Activated CD8-positive, alpha-beta memory T cell treated with anti-CD3 and anti-CD28 coated beads, Interleukin-2, amount 50 U/mL, for 48 hours (primary cell): Measurements from ENCODE around the gene PPARD.
"Not testable (repeated sequence)": the region's sequence is repeated elsewhere in the genome, so short reads cannot be mapped to it uniquely, and the experiment has no call there.

ENCODE experiments used
- DNase-seq: peaks from one replicate; pipeline ENCODE4 v3.0.0-alpha.2; 2020

Gene PPARD

GRCh38 chr6:35413911-35414310 lies 71.6 kb downstream of the PPARD start:
- DNase-seq, result no peak

DNA sequence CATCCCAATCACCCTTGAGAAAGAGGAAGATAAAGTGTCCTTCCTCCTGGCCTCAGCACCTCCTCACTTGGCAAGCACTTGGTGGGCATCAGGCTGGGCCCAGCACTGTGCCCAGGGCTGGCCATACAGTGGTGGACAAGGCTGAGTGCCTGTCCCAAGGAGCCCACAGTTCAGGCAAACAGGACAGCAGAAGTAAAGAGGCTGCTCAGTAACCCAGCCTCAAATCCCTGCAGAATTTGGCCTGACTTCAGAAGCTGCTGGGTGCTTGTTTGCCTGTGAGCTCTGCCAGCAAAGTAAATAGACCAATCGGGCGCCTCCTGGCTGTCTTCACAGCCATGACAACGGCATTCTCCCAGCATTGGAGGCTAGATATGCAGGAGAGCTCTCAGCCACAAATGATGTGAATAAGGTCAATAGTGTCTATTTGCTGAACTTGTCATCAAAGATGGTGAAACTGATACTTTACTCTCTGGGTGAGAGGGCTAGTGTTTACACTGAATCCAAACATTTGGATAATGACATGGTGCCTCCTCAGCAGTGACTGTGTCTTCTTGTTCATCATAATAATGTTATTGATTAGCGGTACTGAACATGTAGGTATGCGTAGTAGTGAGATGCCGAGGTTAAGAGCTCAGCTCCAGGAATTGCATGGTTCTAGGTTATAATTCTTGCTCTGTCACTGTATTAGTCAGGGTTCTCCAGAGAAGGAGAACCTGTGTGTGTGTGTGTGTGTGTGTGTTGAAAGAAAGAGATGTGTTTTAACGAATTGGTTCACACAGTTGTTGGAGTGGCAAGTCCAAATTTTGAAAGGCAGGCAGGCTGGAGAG lies 72.9 kb downstream of the PPARD start:
- DNase-seq, result no peak

GRCh38 chr6:35417979-35418661 lies 75.8 kb downstream of the PPARD start:
- no peak for DNase-seq

DNA sequence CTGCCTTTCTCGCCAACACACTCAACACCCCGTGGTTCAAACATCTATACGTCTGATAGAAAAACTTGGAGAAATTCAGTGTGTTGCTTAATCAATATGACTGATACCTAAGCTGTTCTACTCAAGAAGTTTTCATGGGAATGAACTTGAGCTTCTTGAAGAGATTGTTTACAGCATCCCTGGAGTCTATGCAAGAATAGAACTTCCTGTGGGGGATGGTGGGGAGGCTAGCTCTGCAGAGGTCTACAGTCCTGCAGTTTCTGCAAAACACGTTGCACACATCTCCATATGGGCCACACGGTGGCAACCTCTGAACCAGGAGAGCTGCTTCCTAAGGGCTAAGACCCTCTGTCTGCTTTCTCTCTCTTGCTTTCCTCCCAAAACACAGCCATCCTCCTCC lies 77.1 kb downstream of the PPARD start:
- no peak for DNase-seq

DNA sequence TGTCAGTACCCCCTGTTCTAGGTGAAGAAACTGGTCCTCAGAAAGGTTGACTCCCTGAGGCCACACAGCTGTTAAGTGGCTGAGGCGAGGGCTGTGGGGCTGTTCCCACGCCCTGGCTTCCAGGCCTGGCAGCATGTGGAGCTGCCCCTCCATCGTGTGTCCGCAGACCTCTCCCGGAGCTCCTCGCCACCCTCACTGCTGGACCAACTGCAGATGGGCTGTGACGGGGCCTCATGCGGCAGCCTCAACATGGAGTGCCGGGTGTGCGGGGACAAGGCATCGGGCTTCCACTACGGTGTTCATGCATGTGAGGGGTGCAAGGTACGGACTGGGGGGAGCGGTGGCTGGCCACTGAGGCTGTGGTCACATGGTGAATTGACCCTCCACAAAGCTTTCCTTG lies 77.6 kb downstream of the PPARD start:
- DNase-seq, result no peak

DNA sequence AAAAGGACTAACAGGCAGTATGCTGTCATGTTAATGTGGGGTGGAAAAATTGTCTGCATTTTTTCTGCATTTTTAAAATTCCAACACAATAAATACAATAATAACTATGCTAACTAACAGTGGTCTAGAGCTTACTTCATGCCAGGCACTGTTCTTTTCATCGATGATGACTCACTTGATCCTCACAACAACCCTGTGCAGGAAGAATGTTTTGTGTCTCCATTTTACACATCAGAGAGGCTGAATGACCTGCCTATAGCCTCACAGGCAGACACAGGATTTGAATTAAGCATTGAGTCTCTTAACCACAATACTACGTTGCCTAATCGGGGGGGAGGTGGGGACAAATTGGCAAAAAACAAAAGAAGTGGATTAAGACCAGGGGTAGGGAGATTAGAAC lies 82.9 kb downstream of the PPARD start:
- no peak for DNase-seq

GRCh38 chr6:35426074-35426473 lies 83.7 kb downstream of the PPARD start:
- DNase-seq, result no peak

DNA sequence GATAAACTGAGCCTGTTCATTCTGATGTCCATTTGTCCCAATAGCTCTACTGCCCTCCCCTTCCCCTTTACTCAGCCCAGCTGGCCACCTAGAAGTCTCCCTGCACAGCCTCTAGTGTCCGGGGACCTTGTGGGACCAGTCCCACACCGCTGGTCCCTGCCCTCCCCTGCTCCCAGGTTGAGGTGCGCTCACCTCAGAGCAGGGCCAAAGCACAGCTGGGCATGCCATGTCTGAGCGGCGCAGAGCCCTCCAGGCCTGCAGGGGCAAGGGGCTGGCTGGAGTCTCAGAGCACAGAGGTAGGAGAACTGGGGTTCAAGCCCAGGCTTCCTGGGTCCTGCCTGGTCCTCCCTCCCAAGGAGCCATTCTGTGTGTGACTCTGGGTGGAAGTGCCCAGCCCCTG lies 85.1 kb downstream of the PPARD start:
- DNase-seq, result no peak

DNA sequence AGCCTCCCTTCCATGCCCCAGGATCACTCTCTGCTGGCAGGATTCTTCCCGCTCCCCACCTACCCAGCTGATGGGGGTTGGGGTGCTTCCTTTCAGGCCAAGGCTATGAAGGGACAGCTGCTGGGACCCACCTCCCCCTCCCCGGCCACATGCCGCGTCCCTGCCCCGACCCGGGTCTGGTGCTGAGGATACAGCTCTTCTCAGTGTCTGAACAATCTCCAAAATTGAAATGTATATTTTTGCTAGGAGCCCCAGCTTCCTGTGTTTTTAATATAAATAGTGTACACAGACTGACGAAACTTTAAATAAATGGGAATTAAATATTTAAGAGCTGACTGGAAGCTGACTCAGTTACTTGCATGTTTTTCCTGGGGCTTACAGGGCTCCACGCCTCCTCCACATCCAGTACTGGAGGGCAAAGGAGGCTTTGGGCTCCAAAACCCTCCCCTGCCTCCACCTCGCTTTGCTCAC lies 85.5 kb downstream of the PPARD start:
- no peak for DNase-seq

DNA sequence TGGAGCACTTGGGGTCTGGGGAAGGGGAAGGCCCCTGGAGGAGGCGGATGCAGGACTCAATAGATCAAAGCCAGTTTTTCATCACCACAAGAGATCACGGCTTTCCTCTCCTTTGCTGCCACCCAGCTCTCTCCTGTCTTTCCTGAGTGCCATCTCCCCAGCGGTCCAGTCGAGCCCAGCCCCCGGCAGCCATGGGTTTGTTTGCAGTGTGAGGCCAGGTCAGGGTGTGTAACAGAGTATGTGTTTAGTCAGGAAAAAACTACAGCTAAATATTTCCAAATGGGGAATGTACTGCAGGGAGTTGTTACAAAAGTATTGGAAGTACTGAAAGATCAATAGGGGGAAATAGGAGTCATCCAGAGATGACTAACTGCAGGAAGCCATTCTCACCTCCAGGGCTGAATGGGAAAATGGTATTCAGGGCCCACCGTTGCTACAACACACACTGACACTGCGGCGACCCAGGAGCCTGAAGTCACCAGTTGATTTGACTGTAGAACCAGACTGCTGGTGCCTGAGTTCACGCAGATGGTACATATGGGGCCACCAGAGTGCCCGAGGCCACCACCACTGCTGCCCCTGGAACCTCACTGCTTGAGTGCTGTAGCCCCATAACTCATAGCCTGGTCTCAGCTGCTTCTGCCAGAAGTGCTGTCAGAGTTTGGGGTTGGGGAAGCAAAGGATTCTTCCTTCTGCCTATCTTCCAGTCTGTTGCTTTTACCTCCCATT lies 86.2 kb downstream of the PPARD start:
- DNase-seq, result no peak

DNA sequence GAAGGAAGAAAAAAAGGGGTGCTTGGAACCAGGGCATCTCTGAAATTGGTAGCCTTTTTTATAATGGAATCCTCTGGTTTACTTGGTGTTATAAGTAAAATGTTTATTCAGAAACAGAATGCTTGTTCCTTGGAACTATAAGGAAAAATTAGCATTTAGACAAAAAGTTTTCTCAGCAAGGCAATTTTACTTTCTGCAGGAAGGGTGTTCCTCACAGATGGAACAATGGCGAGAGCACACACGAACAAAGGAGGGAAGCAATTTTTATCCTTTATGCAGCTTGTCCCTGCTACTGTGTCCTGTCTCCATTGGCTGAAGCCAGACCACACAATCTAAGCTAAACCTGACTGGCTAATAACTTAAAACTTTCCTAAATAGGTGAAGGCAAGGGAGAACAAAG lies 87.1 kb downstream of the PPARD start:
- DNase-seq, result no peak

DNA sequence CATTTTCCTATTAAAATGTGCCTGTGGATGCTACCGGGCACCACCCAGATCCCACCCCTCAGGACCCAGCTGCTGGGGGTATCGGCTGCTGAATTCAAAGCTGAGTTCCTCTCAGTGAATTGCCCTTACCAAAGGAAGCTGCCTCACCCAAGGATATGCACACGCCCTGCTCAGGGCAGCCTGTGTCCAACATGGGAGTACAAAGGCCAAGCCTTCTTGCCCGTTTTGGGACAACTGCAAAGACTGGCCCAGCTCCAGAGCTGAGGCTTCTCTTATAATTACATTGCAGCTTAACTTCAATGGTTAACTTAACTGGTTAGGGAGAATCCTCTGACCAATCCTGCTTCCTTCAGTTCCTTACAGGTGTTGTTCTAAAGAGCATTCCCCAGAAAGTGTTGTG lies 89.9 kb downstream of the PPARD start:
- DNase-seq, result no peak

DNA sequence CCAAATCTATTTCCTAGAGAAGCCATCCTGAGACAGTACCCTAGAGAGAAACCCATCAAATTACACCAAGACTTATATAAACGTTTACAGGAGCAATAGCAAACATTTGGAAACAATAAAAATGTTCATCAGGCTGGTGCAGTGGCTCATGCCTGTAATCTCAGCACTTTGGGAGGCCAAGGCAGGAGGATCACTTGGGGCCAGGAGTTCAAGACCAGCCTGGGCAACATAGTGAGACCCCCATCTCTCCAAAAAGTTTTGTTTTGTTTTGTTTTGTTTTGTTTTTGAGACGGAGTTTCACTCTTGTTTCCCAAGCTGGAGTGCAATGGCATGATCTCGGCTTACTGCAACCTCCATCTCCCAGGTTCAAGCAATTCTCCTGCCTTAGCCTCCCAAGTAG lies 90.3 kb downstream of the PPARD start:
- DNase-seq, result not testable (repeated sequence)

- DNase-seq, result no peak
Observed at GRCh38 chr6:35435074-35435837, 92.9 kb downstream of the PPARD start.

GRCh38 chr6:35436071-35436857 lies 93.9 kb downstream of the PPARD start:
- DNase-seq, result no peak

GRCh38 chr6:35438378-35439065 lies 96.2 kb downstream of the PPARD start:
- DNase-seq, result not testable (repeated sequence)

GRCh38 chr6:35439308-35439707 lies 97.0 kb downstream of the PPARD start:
- no peak for DNase-seq

- DNase-seq, result no peak
Observed at GRCh38 chr6:35441205-35441604, 98.8 kb downstream of the PPARD start.

- DNase-seq, result no peak
Observed at GRCh38 chr6:35441642-35442041, 99.3 kb downstream of the PPARD start.

GRCh38 chr6:35442693-35443092 lies 100.3 kb downstream of the PPARD start:
- no peak for DNase-seq

DNA sequence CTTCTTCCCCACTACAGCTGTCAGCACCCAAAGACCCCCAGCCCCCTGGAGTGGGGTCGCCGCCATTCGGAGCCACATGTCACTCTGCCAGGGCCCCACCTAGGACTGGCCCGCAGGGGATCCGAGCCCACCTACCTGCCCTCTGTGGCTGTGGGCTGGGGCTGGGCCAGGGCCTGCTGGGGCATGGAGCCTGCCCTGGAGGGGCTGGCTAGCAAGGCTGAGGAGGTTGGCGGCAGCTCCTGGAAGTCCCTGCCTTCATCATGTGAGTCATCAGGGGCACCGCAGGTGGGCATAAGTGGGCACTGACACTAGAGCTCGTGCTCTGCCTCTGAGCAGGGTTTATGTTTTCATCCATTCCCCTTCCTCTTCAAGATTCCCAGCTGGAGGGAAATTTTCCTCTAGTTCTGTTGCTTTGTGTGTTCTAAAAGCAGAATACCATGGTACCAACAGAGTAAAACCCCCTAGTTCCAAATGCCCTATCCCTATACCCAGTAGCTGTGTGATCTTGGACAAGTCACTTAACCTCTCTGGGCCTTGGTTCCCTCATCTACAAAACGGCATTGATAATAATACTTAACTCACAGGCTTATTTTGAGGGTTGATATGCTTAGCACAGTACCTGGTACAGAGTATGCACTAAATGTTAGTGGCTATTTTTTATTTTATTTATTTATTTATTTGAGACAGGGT lies 101.1 kb downstream of the PPARD start:
- no peak for DNase-seq
